ENCODE measurements around the gene CLEC16A.

Gene CLEC16A

GRCh38 chr16:11138022-11138768 lies 193.8 kb downstream of the CLEC16A start:
- DNase-seq: no peak

- DNase-seq: no peak
Observed at GRCh38 chr16:11138769-11139325, 194.5 kb downstream of the CLEC16A start.

- DNase-seq: no peak
Observed at GRCh38 chr16:11139326-11140097, 195.1 kb downstream of the CLEC16A start.

- no peak for DNase-seq
Observed at GRCh38 chr16:11140098-11140375, 195.7 kb downstream of the CLEC16A start.

GRCh38 chr16:11140466-11140865 lies 196.1 kb downstream of the CLEC16A start:
- DNase-seq: no peak

- no peak for DNase-seq
Observed at GRCh38 chr16:11140867-11141266, 196.5 kb downstream of the CLEC16A start.

- no peak for DNase-seq
Observed at GRCh38 chr16:11141409-11142260, 197.3 kb downstream of the CLEC16A start.

GRCh38 chr16:11142261-11142630 lies 197.9 kb downstream of the CLEC16A start:
- DNase-seq: no peak

- no peak for DNase-seq
Observed at GRCh38 chr16:11142951-11143350, 198.6 kb downstream of the CLEC16A start.

GRCh38 chr16:11143372-11144035 lies 199.1 kb downstream of the CLEC16A start:
- no peak for DNase-seq

- DNase-seq: no peak
Observed at GRCh38 chr16:11144122-11144521, 199.8 kb downstream of the CLEC16A start.

- DNase-seq: no peak
Observed at GRCh38 chr16:11145173-11145818, 200.9 kb downstream of the CLEC16A start.

- DNase-seq: no peak
Observed at GRCh38 chr16:11145819-11146211, 201.5 kb downstream of the CLEC16A start.

GRCh38 chr16:11147033-11147753 lies 202.8 kb downstream of the CLEC16A start:
- no peak for DNase-seq

- DNase-seq: no peak
Observed at GRCh38 chr16:11147754-11148444, 203.5 kb downstream of the CLEC16A start.

GRCh38 chr16:11149011-11149616 lies 204.8 kb downstream of the CLEC16A start:
- no peak for DNase-seq

- no peak for DNase-seq
Observed at GRCh38 chr16:11150190-11150589, 205.8 kb downstream of the CLEC16A start.

- no peak for DNase-seq
Observed at GRCh38 chr16:11151156-11151884, 207.0 kb downstream of the CLEC16A start.

Data from hypothalamus (tissue), 51 donors.